GM12872 (cell line): ENCODE measurements around the gene NFE2L2.

ENCODE experiments used
- TF ChIP-seq, protein P1 (sequence below): IDR thresholded peaks from 3 replicates; pipeline ENCODE4 v1.5.1; 2011; ENCODE audit warnings: low read depth, mild to moderate bottlenecking, low read length, moderate library complexity; ENCODE audit not compliant: insufficient read depth

Gene NFE2L2

DNA sequence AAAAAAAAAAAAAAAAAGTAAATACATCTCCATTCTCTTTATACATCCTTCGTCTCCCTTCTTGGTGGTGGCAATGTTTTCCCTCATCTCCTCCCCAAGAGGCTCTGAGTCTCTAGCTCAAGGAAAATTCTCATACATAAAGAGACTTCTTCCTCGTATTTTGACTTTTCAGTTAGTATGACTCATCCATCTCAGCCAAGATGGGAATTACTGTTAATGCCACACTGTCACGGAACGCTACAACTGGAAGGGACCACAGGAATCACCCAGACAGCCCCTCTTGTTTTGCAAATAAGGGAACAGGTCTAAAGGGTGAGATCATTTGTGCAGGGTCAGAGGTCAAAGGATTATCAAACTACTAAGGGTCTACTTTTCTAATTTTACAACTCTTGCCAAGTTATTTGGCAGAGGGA lies 19.5 kb downstream of the NFE2L2 start:
- TF ChIP-seq, protein P1, sequence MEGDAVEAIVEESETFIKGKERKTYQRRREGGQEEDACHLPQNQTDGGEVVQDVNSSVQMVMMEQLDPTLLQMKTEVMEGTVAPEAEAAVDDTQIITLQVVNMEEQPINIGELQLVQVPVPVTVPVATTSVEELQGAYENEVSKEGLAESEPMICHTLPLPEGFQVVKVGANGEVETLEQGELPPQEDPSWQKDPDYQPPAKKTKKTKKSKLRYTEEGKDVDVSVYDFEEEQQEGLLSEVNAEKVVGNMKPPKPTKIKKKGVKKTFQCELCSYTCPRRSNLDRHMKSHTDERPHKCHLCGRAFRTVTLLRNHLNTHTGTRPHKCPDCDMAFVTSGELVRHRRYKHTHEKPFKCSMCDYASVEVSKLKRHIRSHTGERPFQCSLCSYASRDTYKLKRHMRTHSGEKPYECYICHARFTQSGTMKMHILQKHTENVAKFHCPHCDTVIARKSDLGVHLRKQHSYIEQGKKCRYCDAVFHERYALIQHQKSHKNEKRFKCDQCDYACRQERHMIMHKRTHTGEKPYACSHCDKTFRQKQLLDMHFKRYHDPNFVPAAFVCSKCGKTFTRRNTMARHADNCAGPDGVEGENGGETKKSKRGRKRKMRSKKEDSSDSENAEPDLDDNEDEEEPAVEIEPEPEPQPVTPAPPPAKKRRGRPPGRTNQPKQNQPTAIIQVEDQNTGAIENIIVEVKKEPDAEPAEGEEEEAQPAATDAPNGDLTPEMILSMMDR = no peak

DNA sequence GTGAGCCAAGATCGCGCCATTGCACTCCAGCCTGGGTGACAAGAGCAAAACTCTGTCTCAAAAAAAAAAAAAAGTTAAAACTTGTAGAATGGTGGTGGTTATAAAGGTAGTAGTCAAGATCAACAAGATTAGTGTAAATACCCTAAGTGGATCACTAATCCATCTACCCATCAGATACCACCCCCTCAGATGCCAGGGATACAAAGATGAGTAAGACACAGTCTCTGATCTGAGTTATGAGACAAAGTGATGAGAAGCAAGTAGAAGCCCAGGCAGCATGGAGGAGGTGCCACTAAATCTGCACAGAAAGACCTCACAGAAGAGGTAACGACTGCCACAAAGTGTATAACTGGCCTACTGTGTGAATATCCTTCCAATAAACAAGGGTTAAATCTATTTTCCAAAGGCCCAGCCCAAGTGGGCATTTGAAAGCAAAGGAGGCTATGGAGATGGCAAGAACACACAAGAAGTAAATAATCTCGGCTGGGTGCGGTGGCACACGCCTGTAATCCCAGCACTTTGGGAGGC lies 20.2 kb downstream of the NFE2L2 start:
- TF ChIP-seq, protein P1 = no peak

DNA sequence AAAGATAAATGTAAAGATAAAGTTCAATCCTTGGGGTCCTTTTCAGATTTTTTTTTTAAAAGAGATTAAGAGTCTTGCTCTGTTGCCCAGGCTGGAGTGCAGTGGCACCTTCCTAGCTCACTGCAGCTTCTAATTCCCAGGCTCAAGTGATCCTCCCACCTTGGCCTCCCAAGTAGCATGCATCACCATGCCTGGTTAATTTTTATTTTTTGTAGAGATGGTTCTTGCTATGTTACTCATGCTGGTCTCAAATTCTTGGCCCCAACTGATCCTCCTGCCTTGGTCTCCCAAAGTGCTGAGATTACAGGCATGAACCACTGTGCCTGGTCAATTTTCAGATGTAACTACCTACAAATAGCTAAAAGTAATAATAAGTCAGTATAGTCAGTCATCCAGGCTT lies 21.1 kb downstream of the NFE2L2 start:
- TF ChIP-seq, protein P1 = no peak

DNA sequence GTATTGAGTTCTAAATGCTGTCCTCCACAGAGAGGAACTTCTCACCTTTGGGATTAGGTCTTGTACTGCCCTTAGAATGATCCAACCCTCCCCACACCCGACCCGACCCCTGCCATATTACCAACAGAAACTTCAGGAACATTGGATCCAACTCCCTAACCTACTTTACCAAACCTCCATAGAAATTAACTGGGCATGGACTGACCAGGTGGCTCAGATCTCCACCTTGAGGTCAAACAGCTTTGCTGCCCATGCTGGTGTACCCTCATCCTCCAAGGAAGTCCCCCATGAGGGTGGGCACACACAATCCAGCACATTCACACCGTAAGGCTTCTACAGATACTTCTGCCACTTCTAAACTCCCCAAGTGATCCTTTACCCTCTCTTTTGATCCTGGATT lies 21.5 kb downstream of the NFE2L2 start:
- TF ChIP-seq, protein P1 = no peak

DNA sequence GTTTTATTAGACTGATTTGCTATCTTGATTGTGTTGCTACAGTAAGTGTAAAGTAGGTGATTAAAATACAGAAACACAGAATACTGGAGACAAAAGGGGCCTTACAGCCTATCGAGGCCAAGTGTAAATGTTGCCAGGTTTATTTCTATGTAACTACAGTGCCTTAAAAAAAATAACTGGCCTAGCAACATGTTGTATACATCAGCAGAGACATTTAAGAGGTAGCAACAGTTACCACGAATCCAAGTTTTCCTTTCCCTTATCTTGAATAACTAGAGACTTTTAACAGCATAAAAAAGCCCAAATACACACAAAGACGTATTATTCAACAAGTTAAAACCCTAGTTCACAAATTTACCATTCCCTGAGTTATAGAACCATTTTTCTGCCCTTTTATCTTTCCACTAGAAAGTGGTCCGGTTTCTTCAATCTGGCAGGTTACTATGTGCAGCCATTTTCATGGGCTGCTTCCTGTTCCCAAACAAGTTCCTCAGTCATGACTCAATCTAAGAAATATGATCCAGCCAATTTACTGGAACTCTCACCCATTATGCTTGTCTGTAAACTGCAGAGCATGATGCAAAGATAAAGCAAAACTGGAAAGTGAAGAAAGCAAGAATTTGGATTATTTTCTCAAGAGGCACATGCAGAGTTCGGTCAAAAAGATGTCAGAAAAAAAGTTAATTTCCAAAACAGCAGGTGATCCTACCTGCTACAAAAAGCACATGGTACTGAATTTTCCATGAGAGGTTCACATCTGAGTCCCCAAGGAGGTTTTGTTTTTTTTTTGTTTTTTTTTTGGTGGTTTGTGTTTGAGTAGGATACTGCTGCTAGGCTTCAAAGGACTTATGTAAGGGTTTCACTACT lies 22.2 kb downstream of the NFE2L2 start:
- TF ChIP-seq, protein P1 = no peak

DNA sequence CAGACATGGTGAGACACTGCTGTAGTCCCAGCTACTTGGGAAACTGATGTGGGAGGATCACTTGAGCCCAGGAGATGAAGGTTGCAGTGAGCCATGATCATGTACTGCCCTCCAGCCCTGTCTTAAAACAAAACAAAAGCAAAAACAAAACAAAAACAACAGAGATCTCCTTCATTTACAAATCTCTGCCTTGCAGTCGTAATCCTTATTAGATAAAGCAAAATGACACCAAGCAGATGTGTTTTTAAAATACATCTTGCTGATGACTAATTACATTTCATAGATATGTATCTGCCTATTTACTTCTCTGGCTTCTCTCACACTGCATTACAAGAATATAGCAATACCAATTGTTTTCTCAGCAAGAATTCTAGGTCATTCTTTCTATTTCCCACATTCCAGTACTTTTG lies 22.8 kb downstream of the NFE2L2 start:
- TF ChIP-seq, protein P1 = no peak

DNA sequence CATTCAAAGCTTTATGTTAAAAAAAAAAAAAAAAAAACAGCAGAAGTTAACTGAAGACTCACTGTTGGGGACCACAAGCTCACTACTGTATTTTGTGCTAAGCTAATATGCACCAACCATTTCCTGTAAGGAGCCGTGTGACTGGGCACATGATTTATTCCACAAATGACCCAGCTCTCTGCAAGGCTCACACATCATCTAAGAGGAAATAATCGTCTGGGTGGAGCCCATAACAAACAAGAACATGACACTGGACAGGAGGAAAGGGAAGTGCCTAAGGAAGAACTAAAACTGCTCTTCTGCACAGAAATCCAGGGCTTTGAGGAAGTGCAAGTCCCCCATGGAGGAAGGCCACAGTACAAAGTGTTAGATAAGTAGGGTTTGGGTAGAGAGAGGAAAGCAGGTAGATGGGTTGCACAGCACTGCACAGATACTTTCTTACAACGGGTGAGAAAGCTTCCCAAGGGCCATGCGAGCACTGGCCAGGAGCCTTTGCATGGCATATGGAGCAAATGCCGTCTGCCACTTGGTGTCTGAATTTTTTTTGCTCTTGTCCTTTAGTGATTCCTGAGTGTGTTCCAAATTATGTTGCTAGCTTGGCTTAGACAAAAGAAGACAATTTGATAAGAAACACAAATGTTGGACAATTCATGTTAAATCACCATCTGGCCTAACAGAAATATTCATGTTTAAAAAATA lies 24.4 kb downstream of the NFE2L2 start:
- TF ChIP-seq, protein P1 = no peak
